Measurements from ENCODE around the gene HPS5. TPM values are rescaled to one million over a fixed set of nuclear protein-coding genes. Genes with fewer than 3 reads are reported as not detected.

HPS5 gene, protein sequence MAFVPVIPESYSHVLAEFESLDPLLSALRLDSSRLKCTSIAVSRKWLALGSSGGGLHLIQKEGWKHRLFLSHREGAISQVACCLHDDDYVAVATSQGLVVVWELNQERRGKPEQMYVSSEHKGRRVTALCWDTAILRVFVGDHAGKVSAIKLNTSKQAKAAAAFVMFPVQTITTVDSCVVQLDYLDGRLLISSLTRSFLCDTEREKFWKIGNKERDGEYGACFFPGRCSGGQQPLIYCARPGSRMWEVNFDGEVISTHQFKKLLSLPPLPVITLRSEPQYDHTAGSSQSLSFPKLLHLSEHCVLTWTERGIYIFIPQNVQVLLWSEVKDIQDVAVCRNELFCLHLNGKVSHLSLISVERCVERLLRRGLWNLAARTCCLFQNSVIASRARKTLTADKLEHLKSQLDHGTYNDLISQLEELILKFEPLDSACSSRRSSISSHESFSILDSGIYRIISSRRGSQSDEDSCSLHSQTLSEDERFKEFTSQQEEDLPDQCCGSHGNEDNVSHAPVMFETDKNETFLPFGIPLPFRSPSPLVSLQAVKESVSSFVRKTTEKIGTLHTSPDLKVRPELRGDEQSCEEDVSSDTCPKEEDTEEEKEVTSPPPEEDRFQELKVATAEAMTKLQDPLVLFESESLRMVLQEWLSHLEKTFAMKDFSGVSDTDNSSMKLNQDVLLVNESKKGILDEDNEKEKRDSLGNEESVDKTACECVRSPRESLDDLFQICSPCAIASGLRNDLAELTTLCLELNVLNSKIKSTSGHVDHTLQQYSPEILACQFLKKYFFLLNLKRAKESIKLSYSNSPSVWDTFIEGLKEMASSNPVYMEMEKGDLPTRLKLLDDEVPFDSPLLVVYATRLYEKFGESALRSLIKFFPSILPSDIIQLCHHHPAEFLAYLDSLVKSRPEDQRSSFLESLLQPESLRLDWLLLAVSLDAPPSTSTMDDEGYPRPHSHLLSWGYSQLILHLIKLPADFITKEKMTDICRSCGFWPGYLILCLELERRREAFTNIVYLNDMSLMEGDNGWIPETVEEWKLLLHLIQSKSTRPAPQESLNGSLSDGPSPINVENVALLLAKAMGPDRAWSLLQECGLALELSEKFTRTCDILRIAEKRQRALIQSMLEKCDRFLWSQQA
- total RNA-seq = 10 to 100 TPM; 15.8 to 18.0 TPM

DNA sequence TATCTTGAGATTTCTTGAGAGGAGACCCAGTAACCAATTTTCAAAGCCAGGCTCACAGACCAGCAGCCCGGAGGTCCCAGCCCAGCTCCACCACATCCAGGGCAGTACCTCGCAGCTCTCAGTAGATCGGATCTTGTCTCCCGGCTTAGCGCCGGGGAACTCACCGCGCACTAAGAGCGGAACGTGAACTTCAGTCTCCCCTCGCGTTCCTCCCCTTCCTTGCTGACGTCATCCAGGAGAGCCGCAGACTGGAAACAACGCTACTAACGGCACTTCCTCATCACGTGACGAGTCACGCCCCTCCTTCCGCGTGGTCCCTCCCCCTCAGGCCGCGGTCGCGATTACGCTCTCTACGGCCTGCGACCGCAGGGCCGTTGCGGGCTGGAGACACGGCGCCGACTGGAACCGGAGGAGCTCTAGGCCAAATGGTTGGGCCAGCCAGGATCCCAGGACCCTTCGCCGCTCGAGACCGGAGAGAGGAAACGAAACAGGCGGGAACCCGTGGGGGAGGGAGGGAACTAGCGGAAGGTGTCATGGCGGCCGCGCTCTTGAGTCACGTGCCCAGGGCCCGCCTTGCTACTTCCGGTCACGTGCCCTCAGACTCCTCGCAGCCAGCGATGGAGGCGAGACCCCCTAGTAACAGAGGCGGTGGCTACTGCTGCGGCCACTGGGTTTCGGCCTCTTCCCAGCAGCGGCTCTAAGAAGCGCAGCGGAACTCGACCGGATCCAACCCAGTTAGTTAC is at the start of gene HPS5, which contains the start of gene GTF2H1:
TSS of gene HPS5 (minus strand) at position 172 of the 743 bp plus-strand sequence. CDS start 4,282 bp downstream, outside the sequence.
TSS of gene GTF2H1 (plus strand) at position 599 of the 743 bp plus-strand sequence. CDS start 10,508 bp downstream, outside the sequence.
- Mint-ChIP-seq H3K9me3 (ENCODE audit: insufficient read depth) (no peaks in the 10 kb centered on the region), H3K4me1 (ENCODE audit: low read depth) (peaks cover 65% of the 10 kb centered on the region), H3K27ac (peak within 1 kb of the TSS; percentile 100), H3K36me3 (ENCODE audit: low read depth) (peaks cover 34% of the 10 kb centered on the region), H3K27me3 (ENCODE audit: low read depth) (no peaks in the 10 kb centered on the region), H3K4me3 (peak within 1 kb of the TSS; percentile 98)
- POLR2A ChIA-PET = interaction anchor here (0.7 to 4.4 kb wide), 19 partner anchors 9 to 312 kb away, joined by 3 to 74 read pairs (median 4); partner anchors contain the start of genes LDHA, SPTY2D1, TSG101 and UEVLD
- CTCF ChIA-PET = interaction anchor here (1.1 to 4.7 kb wide), 7 partner anchors 12 to 216 kb away, joined by 3 to 40 read pairs (median 5); partner anchors contain the start of gene SAAL1
- peak; percentile 98 for DNase-seq
- peak; percentile 91 for ATAC-seq

DNA sequence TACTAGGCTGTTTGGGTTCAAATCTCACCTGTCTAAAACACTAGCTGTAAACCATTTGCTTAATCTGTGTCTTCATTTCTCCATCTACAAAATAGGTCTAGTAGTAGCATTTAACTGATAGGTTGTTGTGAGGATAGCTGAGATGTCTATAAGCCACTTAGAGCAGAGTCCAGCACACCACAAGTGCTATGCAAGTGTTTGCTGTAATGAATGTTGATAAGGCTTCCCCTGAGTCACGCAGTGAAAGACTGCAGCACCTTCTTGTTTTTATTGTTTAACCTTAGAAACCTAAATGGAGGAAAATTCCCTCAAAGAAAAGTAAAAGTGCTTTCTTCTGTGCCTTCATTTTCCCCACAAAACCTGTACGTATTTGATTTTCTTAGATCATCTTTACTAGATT is 49.3 kb upstream of the HPS5 start:
- no peak for DNase-seq
- Mint-ChIP-seq H3K4me1 (ENCODE audit: low read depth) (peaks cover under 1% of the 10 kb centered on the region), H3K36me3 (ENCODE audit: low read depth) (peaks cover 11% of the 10 kb centered on the region), H3K4me3 (no peak overlapping the region), H3K9me3 (ENCODE audit: insufficient read depth) (no peaks in the 10 kb centered on the region), H3K27ac (no peak overlapping the region), H3K27me3 (ENCODE audit: low read depth) (no peaks in the 10 kb centered on the region)
- ChIA-PET CTCF (interaction anchor here (0.7 to 1.0 kb wide), 2 partner anchors 11 to 265 kb away, joined by 3 read pairs; partner anchors contain the start of gene SAAL1), POLR2A (no interaction called here)
- ATAC-seq = no peak

DNA sequence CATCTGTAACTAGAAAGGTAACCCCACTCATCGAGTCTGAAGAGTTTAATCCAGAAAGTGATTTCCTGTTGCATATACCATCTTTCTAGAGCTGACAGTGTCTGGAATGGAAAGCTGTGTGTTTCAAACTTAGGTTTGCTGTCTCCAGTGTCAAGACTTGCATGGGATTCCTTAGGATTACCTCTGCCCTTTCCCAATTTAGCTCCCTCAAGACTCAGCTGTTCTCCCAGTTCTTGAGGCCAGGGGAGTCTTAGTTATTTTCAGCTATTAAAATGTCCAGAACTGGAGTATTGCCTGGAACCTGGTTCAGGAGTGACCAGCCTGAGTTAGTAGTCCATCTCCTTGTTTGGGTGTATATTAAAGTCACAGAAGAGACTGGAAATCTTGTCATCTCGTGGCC is 47.5 kb upstream of the HPS5 start:
- Mint-ChIP-seq H3K36me3 (ENCODE audit: low read depth) (peaks cover 23% of the 10 kb centered on the region), H3K4me1 (ENCODE audit: low read depth) (peaks cover 4% of the 10 kb centered on the region), H3K27me3 (ENCODE audit: low read depth) (no peaks in the 10 kb centered on the region), H3K4me3 (no peak overlapping the region), H3K27ac (no peak overlapping the region), H3K9me3 (ENCODE audit: insufficient read depth) (no peaks in the 10 kb centered on the region)
- DNase-seq (no peak), ATAC-seq (no peak)
- ChIA-PET POLR2A (interaction anchor here (0.6 to 1.4 kb wide), 2 partner anchors 15 to 54 kb away, joined by 3 to 4 read pairs; no protein-coding TSS in a partner anchor), CTCF (no interaction called here)

DNA sequence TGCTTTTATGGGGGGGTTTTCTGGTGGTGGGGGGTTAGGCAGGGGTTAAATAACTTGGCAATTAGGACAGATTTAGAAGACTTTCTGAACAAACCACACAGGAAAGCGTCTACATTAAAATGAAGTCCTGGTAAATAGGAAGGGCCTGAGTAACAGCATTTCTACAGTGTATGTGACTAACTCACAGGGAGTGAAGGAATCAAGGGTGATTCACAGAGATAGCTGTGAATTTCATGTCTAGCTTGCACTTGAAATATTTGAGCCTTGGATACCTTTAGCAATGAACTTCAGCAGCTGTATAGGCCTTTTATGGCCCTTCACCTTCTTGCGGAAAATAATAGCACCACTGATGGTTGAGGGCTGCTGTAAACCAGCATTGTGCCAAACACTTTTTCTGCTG is 46.3 kb upstream of the HPS5 start:
- CTCF ChIA-PET = interaction anchor here (1.7 kb wide), 1 partner anchor 27 kb away, joined by 4 read pairs; no protein-coding TSS in a partner anchor
- no peak overlapping the region for H3K4me3 Mint-ChIP-seq
- no peak overlapping the region for H3K27ac Mint-ChIP-seq
- ATAC-seq (no peak), DNase-seq (no peak)
- POLR2A ChIA-PET = interaction anchor here (1.4 kb wide), 1 partner anchor 16 kb away, joined by 3 read pairs; no protein-coding TSS in a partner anchor
- H3K9me3 Mint-ChIP-seq (ENCODE audit: insufficient read depth) = no peaks in the 10 kb centered on the region
- H3K4me1 Mint-ChIP-seq (ENCODE audit: low read depth) = peaks cover 4% of the 10 kb centered on the region
- H3K27me3 Mint-ChIP-seq (ENCODE audit: low read depth) = no peaks in the 10 kb centered on the region
- peaks cover 33% of the 10 kb centered on the region for H3K36me3 Mint-ChIP-seq (ENCODE audit: low read depth)

DNA sequence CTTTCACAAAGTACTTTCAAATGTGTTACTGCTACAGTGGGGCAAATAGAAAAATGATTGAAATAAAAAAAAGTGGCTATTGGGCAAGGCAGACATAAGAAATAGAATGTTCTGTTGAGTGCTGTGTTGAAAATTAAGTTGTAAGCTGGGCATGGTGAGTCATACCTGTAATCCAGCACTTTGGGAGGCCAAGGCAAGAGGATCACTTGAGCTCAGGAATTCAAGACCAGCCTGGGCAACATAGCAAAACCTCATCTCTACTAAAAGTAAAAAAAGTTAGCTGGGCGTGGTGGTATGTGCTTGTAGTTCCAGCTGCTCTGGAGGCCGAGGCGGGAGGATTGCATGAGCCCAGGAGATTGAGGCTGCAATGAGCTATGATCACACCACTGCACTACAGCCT is 45.5 kb upstream of the HPS5 start:
- H3K9me3 Mint-ChIP-seq (ENCODE audit: insufficient read depth) = no peaks in the 10 kb centered on the region
- no peak overlapping the region for H3K27ac Mint-ChIP-seq
- peaks cover 4% of the 10 kb centered on the region for H3K4me1 Mint-ChIP-seq (ENCODE audit: low read depth)
- CTCF ChIA-PET = interaction anchor here (0.5 to 1.7 kb wide), 2 partner anchors 26 to 68 kb away, joined by 3 to 4 read pairs; no protein-coding TSS in a partner anchor
- no peak for ATAC-seq
- POLR2A ChIA-PET = no interaction called here
- H3K36me3 Mint-ChIP-seq (ENCODE audit: low read depth) = peaks cover 34% of the 10 kb centered on the region
- no peak overlapping the region for H3K4me3 Mint-ChIP-seq
- no peaks in the 10 kb centered on the region for H3K27me3 Mint-ChIP-seq (ENCODE audit: low read depth)
- DNase-seq = no peak

DNA sequence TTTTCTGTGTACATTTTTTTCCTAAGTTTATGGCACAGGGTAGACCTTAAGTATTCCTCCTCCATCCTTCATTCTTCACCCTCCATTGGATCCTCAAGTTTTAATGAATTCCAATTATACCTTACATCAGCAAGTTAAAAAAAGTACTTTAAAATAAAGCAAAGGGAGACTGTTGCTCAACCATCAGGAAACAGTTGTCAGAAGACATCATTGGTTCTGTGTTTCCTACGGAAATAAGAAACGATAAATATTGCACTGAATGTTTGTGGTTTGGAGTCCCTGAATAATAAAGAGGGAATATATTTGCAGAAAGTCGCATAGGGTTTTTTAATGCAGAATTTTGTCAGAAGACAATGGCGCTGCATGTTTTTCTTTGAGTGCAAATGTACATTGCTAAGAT is 44.3 kb upstream of the HPS5 start:
- DNase-seq (no peak), ATAC-seq (no peak)
- Mint-ChIP-seq H3K36me3 (ENCODE audit: low read depth) (peaks cover 36% of the 10 kb centered on the region), H3K4me3 (no peak overlapping the region), H3K27ac (peak overlapping the region; percentile 35), H3K9me3 (ENCODE audit: insufficient read depth) (no peaks in the 10 kb centered on the region), H3K4me1 (ENCODE audit: low read depth) (peaks cover 4% of the 10 kb centered on the region), H3K27me3 (ENCODE audit: low read depth) (no peaks in the 10 kb centered on the region)
- POLR2A ChIA-PET = interaction anchor here (0.6 kb wide), 1 partner anchor 150 kb away, joined by 3 read pairs; no protein-coding TSS in a partner anchor
- CTCF ChIA-PET = no interaction called here

DNA sequence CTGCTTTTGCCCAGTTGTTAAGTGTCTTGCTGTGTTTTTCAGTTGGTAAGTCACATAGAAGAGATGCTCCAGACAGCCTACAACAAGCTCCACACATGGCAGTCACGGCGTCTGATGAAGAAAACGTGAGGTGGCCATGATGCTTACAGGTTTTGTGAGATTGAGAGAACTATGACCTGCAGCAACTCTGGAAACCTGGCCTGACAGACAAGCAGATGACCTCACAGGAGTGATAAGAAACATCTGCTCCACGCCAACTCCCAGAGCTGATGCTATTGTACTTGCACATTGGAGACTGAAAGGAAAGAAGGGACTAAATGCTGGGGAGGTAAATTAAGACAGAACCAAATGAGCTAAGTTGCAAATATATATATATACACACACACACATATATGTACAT is 43.8 kb upstream of the HPS5 start:
- DNase-seq (no peak), ATAC-seq (no peak)
- Mint-ChIP-seq H3K9me3 (ENCODE audit: insufficient read depth) (no peaks in the 10 kb centered on the region), H3K4me3 (no peak overlapping the region), H3K27me3 (ENCODE audit: low read depth) (no peaks in the 10 kb centered on the region), H3K36me3 (ENCODE audit: low read depth) (peaks cover 39% of the 10 kb centered on the region), H3K27ac (no peak overlapping the region), H3K4me1 (ENCODE audit: low read depth) (peaks cover 4% of the 10 kb centered on the region)
- CTCF ChIA-PET = no interaction called here
- POLR2A ChIA-PET = interaction anchor here (0.7 kb wide), 1 partner anchor 44 kb away, joined by 3 read pairs; the partner anchor contains the start of gene HPS5

DNA sequence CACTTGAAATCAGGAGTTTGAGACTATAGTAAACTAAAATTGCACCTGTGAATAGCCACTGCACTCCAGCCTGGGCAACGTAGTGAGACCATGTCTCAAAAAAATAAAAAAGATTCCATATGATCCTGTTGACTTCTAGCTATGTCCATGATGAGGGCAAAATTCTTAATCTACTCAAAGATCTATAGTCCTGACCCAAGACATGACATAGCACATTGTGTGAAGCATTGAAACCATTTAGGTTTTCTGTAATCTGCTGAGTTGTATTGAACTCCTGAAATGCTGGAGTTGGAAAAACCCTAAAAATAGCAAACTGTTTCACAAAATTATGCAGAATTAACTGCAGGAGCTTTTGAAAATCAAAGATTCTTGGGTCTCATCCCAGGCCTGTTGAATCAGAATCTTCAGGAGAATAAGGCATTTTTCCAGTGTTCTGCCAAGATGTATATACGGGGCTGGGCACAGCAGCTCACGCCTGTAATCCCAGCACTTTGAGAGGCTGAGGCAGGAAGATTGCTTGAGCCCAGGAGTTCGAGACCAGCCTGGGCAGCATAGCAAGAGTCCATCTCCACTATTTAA is 42.6 kb upstream of the HPS5 start:
- no peak for DNase-seq
- no peak for ATAC-seq
- ChIA-PET POLR2A (no interaction called here), CTCF (no interaction called here)
- Mint-ChIP-seq H3K36me3 (ENCODE audit: low read depth) (peaks cover 39% of the 10 kb centered on the region), H3K27me3 (ENCODE audit: low read depth) (no peaks in the 10 kb centered on the region), H3K9me3 (ENCODE audit: insufficient read depth) (no peaks in the 10 kb centered on the region), H3K4me3 (no peak overlapping the region), H3K4me1 (ENCODE audit: low read depth) (peaks cover 4% of the 10 kb centered on the region), H3K27ac (no peak overlapping the region)

DNA sequence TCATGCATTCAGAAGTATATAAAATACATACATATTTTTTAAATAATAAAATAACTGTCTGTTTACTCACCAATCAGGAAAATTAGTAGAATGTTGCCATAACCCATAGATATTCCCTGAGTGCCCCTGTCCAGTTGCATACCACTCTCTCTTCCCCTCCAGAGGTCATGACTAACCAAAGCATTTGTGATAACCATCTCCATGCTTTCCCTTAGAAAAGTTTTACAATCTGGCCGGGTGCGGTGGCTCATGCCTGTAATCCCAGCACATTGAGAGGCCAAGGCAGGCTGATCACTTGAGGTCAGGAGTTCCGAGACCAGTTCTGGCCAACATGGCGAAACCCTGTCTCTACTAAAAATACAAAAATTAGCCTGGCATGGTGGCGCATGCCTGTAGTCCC is 39.2 kb upstream of the HPS5 start:
- DNase-seq = no peak
- peaks cover 53% of the 10 kb centered on the region for H3K36me3 Mint-ChIP-seq (ENCODE audit: low read depth)
- ATAC-seq = no peak
- no peak overlapping the region for H3K27ac Mint-ChIP-seq
- CTCF ChIA-PET = no interaction called here
- POLR2A ChIA-PET = no interaction called here
- H3K4me1 Mint-ChIP-seq (ENCODE audit: low read depth) = peaks cover 2% of the 10 kb centered on the region
- no peak overlapping the region for H3K4me3 Mint-ChIP-seq
- H3K9me3 Mint-ChIP-seq (ENCODE audit: insufficient read depth) = no peaks in the 10 kb centered on the region
- H3K27me3 Mint-ChIP-seq (ENCODE audit: low read depth) = no peaks in the 10 kb centered on the region

DNA sequence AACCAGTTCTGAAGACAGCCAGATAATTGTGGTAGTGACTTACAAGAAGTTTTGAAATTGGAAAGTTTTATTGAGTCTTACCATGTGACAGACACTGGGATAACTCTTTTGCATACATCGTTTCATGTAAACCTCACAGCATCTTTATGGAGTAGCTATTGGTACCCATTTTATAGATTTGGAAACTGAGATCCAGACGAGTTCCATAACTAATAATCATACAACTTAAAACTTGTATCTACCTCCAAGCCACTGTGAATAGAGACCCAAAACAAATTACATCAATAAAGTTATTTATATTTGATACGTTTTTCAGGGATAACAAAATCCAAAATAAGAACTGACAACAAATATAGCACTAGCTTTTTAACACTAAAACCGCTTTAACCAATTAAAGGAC is 36.7 kb upstream of the HPS5 start:
- Mint-ChIP-seq H3K9me3 (ENCODE audit: insufficient read depth) (no peaks in the 10 kb centered on the region), H3K27ac (no peak overlapping the region), H3K4me3 (no peak overlapping the region), H3K36me3 (ENCODE audit: low read depth) (peaks cover 46% of the 10 kb centered on the region), H3K27me3 (ENCODE audit: low read depth) (no peaks in the 10 kb centered on the region), H3K4me1 (ENCODE audit: low read depth) (no peaks in the 10 kb centered on the region)
- CTCF ChIA-PET = interaction anchor here (0.9 to 2.8 kb wide), 2 partner anchors 10 to 115 kb away, joined by 3 to 11 read pairs; no protein-coding TSS in a partner anchor
- POLR2A ChIA-PET = interaction anchor here (0.5 kb wide), 1 partner anchor 13 kb away, joined by 3 read pairs; no protein-coding TSS in a partner anchor
- DNase-seq (no peak), ATAC-seq (no peak)

Measured in activated CD8-positive, alpha-beta T cell treated with anti-CD3 and anti-CD28 coated beads, Interleukin-2, amount 10 ng/mL, durations not matched to agents 7 days and 5 days (primary cell).